ENCODE measurements around the gene OR5AR1.

Gene OR5AR1

DNA sequence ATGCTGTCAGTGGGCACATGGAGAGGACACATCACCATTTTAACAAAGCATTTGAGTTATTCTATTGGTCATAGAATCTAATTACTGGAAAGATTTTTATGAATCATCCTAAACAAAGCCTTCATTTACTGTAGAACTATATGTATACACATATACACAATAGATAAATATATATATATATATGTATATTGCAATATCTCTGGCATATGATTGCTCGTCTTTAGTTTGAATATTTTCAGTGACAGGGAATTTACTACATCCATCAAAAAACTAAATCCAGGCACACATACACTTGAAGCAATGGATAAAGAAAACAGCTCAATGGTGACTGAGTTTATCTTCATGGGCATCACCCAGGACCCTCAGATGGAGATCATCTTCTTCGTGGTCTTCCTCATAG lies at the start of gene OR5AR1:
OR5AR1 (plus strand) TSS at position 301 of the 400 bp plus-strand sequence; CDS start at position 301, 0 bp downstream.
- no peaks in the 10 kb centered on the region for H3K36me3 ChIP-seq
- no peaks in the 10 kb centered on the region for H3K9me3 ChIP-seq (ENCODE audit: severe bottlenecking)
- H3K4me3 ChIP-seq (ENCODE audit: low read depth, low read length): no peak within 1 kb of the TSS
- DNase-seq: no peak
- no peak within 1 kb of the TSS for H3K27ac ChIP-seq
- TF ChIP-seq, protein P1, sequence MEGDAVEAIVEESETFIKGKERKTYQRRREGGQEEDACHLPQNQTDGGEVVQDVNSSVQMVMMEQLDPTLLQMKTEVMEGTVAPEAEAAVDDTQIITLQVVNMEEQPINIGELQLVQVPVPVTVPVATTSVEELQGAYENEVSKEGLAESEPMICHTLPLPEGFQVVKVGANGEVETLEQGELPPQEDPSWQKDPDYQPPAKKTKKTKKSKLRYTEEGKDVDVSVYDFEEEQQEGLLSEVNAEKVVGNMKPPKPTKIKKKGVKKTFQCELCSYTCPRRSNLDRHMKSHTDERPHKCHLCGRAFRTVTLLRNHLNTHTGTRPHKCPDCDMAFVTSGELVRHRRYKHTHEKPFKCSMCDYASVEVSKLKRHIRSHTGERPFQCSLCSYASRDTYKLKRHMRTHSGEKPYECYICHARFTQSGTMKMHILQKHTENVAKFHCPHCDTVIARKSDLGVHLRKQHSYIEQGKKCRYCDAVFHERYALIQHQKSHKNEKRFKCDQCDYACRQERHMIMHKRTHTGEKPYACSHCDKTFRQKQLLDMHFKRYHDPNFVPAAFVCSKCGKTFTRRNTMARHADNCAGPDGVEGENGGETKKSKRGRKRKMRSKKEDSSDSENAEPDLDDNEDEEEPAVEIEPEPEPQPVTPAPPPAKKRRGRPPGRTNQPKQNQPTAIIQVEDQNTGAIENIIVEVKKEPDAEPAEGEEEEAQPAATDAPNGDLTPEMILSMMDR (IDR thresholded peaks at IDR 0.05; ENCODE audit: low read depth, low read length): no peak
- H3K27me3 ChIP-seq (ENCODE audit: insufficient read depth, low read depth, severe bottlenecking): peaks cover 46% of the 10 kb centered on the region

DNA sequence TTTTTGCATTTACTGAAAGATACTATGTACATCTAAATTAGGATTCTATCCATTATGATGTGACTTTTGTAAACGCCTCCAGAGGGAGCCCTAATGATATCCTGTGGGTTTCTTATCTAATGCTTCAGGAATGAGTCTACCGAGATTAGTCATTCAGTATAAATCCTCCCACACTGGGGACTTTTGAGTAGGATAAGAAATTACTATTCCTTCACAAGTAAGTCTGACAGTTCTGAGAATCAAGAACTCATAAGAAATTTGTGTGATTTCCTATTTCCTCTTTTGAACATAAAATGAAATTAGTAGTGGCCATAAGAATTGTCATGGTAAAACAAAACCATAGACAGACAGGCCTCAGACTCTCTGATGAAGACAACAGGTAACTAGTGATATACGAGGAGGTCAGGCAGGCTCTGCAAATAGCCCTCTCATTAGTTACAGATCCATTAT lies 38.8 kb upstream of the OR5AR1 start:
- TF ChIP-seq, protein P1 (IDR thresholded peaks at IDR 0.05; ENCODE audit: low read depth, low read length): no peak
- Histone ChIP-seq H3K27me3 (ENCODE audit: insufficient read depth, low read depth, severe bottlenecking) (peaks cover 35% of the 10 kb centered on the region), H3K9me3 (ENCODE audit: severe bottlenecking) (no peaks in the 10 kb centered on the region), H3K4me3 (ENCODE audit: low read depth, low read length) (no peak overlapping the region), H3K27ac (no peak overlapping the region), H3K36me3 (no peaks in the 10 kb centered on the region)
- no peak for DNase-seq

DNA sequence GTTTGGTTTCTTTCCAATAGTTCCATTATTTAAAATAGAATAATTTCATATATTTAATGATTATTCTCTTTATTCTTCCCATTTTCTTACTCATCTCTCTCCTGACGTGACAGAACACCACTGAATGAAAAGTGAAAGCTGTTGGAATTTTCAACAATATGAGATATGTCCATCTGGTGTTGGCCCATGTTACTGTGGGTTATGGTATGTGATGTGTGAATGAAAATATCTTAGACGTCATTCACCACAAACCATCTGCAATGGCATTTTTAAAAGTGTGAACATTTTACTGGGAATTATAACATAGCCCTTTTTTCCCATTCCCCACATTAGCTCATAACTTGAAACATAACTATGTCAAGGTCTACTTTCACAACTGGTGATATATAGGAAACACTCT lies 37.5 kb upstream of the OR5AR1 start:
- TF ChIP-seq, protein P1 (IDR thresholded peaks at IDR 0.05; ENCODE audit: low read depth, low read length): no peak
- Histone ChIP-seq H3K9me3 (ENCODE audit: severe bottlenecking) (no peaks in the 10 kb centered on the region), H3K27me3 (ENCODE audit: insufficient read depth, low read depth, severe bottlenecking) (peaks cover 32% of the 10 kb centered on the region), H3K36me3 (no peaks in the 10 kb centered on the region), H3K27ac (no peak overlapping the region), H3K4me3 (ENCODE audit: low read depth, low read length) (no peak overlapping the region)
- no peak for DNase-seq

DNA sequence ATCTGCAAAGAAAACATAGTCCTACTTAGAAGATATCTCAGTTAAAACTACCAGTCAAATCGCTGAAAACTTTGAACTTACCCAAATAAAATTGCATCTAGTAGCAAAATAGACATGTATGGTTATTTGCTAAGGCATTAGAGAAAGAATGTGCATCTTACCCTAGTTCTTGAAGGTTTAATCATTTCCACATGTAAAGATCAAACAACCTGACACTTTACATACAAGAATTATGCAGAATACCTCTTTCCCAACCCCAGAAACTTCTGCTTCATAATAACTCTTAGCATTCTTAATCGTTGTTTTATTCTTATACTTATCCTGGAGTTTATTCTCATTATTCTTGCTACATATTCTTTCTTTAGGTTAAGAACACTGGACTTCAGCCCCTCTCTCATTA lies 31.2 kb upstream of the OR5AR1 start:
- Histone ChIP-seq H3K9me3 (ENCODE audit: severe bottlenecking) (no peaks in the 10 kb centered on the region), H3K4me3 (ENCODE audit: low read depth, low read length) (no peak overlapping the region), H3K36me3 (no peaks in the 10 kb centered on the region), H3K27me3 (ENCODE audit: insufficient read depth, low read depth, severe bottlenecking) (peaks cover 23% of the 10 kb centered on the region), H3K27ac (no peak overlapping the region)
- TF ChIP-seq, protein P1 (IDR thresholded peaks at IDR 0.05; ENCODE audit: low read depth, low read length): no peak
- no peak for DNase-seq

DNA sequence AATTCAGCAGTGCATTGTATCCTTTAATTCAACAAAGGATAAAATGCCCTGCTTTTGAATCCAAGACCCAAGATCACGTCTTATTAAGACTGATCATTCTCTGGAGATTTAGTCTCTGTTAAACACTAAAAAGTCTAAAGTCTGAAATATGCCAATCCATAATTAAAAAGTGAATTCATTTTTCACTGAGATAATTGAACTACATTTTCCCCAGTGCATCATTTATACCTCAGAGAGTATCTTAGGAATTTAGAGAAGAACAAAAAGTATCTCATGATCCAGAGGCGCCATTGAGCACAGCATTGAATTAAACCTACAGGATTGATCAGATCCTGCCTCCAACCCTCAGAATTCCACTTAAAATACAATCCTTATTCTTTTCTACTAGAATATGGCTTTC lies 26.6 kb upstream of the OR5AR1 start:
- Histone ChIP-seq H3K27ac (no peak overlapping the region), H3K36me3 (no peaks in the 10 kb centered on the region), H3K9me3 (ENCODE audit: severe bottlenecking) (no peaks in the 10 kb centered on the region), H3K4me3 (ENCODE audit: low read depth, low read length) (no peak overlapping the region), H3K27me3 (ENCODE audit: insufficient read depth, low read depth, severe bottlenecking) (peaks cover 37% of the 10 kb centered on the region)
- DNase-seq: no peak
- TF ChIP-seq, protein P1 (IDR thresholded peaks at IDR 0.05; ENCODE audit: low read depth, low read length): no peak

DNA sequence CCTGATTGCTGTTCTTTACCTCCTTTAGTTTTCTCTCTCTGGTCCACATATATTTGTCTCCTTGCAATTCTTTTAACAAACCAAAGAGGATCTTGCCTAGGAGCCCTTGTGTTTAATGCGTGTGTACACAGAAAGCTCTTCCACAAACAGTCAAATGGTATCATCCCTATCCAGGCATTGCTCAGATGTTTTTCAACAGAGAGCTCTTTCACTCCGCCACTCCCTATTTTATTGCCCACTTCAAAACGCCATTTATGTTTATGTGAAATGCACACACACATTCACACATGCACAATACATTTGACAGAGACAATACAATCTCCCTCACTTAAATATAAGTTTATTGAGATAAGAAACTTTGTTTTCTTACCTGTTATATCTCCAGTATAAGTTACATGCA lies 26.0 kb upstream of the OR5AR1 start:
- Histone ChIP-seq H3K9me3 (ENCODE audit: severe bottlenecking) (no peaks in the 10 kb centered on the region), H3K36me3 (no peaks in the 10 kb centered on the region), H3K27me3 (ENCODE audit: insufficient read depth, low read depth, severe bottlenecking) (peaks cover 41% of the 10 kb centered on the region), H3K27ac (no peak overlapping the region), H3K4me3 (ENCODE audit: low read depth, low read length) (no peak overlapping the region)
- TF ChIP-seq, protein P1 (IDR thresholded peaks at IDR 0.05; ENCODE audit: low read depth, low read length): no peak
- DNase-seq: no peak
